IPS-18c (cell line): Measurements from ENCODE around the gene SLC27A5.
"Not testable (repeated sequence)": the region's sequence is repeated elsewhere in the genome, so short reads cannot be mapped to it uniquely, and the experiment has no call there.

Source experiments
- H3K4me3 ChIP-seq: 2 replicates; pipeline ENCODE4 v1.7.0; 2013; ENCODE audit warnings: low read depth, mild to moderate bottlenecking, low read length, moderate library complexity; ENCODE audit not compliant: insufficient read depth
- H3K9me3 ChIP-seq: one replicate; pipeline ENCODE4 v1.6.1; 2013; ENCODE audit warnings: mild to moderate bottlenecking, low read length, moderate library complexity; ENCODE audit not compliant: control insufficient read depth, insufficient read depth

SLC27A5 gene

DNA sequence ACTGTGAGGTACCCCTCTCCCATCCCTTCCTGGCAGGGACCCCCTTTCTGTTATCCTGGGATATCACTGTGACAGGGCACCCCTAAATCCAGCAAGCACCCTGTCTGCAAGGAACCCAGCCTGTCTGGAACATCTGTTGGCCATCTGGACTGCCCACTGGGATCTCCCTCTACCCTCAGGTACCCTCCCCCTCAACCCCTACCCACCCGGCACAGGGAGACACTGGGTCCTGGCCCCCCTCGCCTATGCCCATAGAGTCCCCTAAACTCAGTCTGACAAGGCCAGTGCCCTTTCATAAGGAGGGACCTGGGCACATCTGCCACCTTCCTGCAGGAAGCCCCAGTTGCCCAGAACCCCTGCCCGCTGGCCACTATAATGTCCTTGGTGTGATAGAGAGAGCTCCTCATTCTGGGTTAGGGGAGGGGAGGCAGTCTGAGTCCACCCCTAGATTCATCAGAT is 2.8 kb upstream of the SLC27A5 start:
- Histone ChIP-seq H3K9me3 (peaks cover 3% of the 10 kb centered on the region), H3K4me3 (peak overlapping the region; percentile 45)

DNA sequence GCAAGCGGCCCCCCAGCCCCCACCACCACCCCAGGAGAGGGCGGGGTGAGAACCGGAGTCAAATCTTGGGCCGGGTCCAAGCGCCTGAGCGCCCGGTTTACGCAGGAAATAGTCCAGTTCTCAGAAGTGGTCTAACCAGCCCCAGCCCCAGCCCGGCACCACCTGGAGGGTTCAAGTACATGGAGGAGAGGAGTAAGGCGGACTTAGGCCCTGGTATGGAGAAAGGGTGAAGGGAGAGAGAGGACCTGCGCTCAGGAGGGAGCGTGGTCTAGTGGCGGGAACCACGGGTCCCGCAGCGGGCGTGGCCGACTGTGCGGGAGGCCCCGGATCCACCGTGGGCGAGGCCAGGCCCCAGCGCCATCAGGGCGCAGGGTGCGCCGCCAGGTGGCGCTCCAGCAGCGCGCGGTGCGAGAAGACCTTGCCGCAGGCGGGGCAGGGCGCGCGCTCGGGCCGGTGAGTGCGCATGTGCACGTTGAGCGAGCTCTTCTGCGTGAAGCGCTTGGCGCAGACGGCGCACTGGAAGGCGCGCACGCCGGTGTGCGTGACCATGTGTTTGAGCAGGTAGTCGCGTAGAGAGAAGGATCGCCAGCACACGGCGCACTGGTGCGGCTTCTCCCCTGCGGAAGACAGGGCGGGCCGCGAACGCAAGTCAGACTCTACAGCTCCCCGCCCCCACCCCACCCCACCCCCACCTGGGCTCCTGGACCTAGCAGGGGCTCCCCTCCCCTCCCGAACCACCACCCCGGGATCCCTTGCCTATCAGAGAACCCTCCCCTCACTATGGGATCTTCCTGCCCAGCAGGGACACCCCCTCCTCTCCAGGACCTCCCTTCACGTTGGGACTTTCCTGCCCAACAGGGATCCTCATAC is 2.1 kb upstream of the SLC27A5 start:
- peak overlapping the region; percentile 45 for H3K4me3 ChIP-seq

DNA sequence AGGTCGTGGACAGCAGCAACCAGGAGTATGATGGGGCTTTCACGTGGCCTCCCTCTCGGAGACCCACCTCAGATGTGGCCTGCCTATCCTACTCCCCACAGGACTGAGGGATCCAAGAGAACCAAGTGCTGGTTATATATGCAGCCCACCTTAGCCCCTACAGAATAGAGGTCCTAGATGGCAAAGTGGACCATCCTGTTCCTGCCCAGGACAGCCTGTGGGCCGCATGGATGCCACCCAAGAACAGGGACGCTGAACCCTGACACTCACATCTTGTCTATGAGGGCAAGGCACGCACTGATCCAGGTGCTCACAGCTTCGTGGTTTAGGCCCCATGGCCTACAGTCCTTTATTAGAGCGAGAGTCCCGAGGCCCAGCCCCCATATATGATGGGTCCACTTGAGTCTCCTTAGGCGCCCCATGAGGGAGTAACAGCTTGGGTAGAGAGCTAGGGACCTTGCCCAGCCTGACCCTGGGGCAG is 1.5 kb upstream of the SLC27A5 start:
- no peaks in the 10 kb centered on the region for H3K9me3 ChIP-seq
- H3K4me3 ChIP-seq = no peak overlapping the region; the same call in 1 of the 2 replicates

More for the DNA sequence above, 2.1 kb upstream of the SLC27A5 start:
- H3K9me3 ChIP-seq = peaks cover under 1% of the 10 kb centered on the region

DNA sequence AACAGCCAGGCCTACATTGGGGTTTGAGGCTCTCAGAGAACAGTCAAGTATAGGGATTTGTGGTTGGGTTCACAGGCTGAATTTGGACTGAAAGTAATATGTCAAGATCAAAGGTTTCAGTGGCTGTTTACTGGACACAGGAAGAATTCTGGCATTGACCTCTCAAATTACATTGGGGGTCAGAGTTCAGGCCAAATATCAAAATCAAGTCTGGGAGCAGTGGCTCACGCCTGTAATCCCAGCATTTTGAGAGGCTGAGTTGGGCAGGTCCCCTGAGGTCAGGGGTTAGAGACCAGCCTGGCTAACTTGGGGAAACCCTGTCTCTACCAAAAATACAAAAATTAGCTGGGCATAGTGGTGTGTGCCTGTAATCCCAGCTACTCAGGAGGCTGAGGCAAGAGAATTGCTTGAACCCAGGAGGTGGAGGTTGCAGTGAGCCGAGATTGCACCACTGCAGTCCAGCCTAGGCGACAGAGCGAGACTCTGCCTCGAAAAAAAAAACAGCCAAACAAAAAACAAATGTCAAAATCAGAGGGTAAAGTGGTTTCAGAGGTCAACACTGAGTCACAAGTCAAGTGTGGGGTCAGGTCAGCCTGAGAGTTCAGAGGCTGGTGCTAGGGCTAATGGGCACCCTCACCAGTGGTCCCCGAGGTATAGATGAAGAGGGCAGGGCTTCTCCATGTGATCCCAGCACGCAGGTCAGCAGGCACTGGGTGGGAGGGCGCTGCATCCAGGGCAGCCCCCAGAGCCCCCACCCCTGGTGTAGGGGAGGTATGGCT is 1.5 kb downstream of the SLC27A5 start:
- no peak overlapping the region for H3K4me3 ChIP-seq
- H3K9me3 ChIP-seq = no peaks in the 10 kb centered on the region

DNA sequence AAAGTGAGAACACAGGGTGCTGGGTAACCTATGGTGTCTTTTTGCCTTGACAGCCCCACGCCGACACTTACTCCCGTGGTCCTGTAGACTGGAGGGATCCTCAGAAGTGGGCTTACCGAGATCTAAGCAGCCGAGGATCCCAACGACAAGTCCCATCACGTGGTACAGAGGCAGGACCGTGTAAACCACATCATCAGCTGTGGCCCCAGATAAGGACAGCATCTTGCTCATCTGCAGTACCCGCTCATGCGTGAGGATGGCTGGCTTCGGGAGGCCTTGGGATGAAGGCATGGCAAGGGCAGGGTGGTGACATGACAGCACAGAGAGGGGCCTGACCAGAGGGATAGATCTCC is 2.1 kb downstream of the SLC27A5 start:
- H3K9me3 ChIP-seq = no peaks in the 10 kb centered on the region
- no peak overlapping the region for H3K4me3 ChIP-seq

DNA sequence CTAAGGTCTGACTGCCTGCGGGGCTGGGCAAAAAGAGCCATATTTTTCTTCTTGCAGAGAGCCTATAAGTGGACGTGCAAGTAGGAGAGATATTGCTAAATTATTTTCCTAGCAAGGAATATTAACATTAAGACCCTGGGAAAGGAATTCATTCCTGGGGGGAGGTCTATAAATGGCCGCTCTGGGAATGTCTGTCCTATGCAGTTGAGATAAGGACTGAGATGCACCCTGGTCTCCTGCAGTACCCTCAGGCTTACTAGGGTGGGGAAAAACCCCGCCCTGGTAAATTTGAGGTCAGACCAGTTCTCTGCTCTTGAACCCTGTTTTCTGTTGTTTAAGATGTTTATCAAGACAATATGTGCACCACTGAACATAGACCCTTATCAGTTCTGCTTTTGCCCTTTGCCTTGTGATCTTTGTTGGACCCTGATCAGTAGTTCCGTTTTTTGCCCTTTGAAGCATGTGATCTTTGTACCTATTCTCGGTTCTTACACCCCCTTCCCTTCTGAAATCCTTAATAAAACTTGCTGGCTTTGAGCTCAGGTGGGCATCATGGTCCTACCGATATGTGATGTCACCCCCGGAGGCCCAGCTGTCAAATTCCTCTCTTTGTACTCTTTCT is 4.1 kb downstream of the SLC27A5 start:
- not testable (repeated sequence) for H3K4me3 ChIP-seq, H3K9me3 ChIP-seq

DNA sequence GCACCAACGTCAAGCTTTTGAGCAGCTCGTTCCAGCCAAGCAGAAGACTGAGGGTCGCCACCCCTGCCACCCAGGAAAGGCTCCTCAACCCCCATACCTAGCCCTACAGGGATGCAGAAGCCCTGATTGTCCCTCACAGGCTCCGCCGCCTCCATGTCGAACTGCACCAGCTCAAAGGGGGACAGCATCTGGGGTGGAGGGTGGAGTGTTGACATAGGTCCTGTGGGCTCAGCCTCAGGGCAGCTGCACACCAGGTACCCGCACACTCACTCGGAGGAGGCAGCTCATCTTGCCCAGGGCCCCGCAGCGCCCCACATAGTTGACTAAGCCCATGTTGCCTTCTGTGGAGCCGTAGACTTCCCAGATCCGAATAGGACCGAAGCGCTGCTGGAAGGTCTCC is 11.6 kb downstream of the SLC27A5 start:
- Histone ChIP-seq H3K4me3 (peak overlapping the region; percentile 76), H3K9me3 (no peaks in the 10 kb centered on the region)

DNA sequence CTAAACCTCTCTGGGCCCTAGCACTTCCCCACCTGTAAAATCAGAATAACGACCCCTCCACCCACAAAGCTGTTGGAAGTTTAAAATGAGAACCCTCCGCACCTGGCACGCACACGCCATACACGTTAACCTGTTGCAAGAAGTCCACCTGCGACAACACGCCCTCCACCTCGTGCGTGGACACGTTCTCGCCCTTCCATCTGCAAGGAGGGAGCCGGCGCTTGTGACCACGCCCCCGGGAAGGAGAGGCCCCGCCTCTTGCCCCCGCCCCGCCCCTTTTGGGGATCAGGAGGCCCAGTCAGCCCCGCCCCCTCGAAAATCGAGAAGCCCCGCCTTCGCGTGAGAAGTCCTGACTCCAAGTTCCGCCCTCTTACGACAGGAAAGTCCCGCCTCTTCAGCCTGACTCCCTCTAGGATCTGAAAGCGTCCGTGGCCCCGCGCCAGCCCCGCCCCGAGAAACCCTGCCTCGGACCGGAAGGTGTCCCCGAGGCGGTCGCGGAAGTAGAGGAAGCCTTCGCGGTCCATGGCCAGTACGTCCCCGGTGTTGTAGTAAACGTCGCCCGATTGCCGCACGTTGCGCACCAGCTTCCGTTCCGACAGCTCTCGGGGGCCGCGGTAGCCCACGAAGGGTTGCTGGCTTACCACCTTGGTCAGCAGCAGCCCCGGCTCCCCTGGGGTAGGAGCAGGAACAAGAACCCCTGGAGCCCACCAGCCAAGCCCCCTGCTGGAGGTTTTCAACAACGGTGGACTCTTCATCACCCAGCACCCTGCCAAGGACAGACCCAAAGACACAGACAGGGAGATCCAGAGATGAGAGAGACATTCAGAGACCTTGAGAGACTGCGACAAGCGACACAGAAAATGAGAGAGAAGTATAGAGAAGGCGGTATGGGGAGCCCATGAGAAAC is 12.5 kb downstream of the SLC27A5 start:
- H3K9me3 ChIP-seq = no peaks in the 10 kb centered on the region

DNA sequence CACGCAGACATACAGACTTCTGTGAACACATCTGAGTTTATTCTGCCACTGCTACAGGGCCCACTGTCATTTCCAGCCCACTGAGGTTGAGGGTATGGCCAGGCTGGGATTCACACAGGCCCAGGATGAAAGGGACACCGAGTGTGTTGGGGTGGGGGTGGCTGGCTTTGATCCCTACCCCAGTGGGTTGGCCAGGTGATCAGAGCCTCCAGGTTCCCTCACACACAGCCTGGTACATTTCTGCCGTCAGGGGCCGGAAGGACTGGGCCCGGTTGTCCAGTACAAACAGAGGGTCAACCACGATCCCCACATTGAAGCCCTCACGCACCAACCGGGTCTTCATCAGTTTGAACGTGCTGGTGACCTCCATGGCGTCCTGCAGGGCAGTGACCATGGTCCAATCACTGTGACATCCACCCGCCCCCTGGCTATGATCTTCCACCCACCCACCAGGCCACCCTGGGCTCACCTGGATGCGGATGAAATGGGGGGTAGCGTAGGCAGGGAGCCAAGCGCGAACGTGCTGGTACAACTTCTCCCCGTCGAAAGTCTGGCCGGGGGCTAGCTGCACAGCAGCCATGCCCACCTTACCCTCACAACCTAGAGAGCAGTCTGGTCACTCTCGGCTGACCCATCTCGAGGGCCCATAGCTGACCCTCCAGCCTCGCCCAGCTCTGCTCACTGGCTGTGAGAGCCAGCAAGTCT is 13.3 kb downstream of the SLC27A5 start:
- peak overlapping the region; percentile 80 for H3K4me3 ChIP-seq

More for the DNA sequence above, 12.5 kb downstream of the SLC27A5 start:
- H3K4me3 ChIP-seq = peak overlapping the region; percentile 80

DNA sequence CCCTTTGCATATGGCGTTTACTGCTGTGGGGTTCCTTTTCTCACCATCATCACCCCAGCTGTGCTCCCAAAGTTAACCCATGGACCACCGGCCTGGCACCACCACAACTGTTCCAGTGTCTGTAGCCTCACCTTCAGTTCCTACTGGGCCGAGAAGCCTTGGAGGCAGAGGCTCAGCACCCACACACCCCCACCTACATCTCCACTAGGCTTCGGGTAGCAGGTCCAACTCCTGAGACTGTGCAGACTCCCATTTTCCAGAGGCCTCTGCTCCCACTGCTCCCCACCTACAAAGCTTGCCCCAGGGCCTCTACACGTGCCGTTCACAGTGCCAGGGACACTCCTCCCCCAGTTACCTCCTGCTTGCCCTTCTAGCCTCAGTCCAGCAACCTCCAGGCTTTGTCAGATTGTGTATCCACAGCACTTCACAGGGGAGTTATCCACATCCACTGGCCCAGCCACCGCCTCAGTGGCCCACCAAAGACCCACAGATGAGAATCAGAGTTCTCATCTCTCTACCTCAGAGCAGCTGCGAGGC is 14.1 kb downstream of the SLC27A5 start:
- Histone ChIP-seq H3K4me3 (no peak overlapping the region), H3K9me3 (no peaks in the 10 kb centered on the region)

More for the DNA sequence above, 13.3 kb downstream of the SLC27A5 start:
- no peaks in the 10 kb centered on the region for H3K9me3 ChIP-seq

DNA sequence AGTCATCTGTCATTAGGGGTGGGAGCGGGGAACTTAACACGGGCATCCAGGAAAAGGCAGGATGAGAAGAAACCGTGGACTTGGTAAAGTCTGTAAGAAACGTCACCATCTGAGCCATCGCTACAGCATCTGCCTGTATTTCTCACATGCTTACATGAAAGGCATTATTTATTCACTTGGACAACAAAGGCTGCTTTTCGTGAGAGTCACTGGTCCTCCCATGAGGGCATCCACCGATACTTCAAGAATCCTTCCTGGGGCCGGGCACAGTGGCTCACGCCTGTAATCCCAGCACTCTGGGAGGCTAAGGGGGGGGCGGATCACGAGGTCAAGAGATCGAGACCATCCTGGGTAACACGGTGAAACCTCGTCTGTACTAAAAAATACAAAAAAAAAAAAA is 19.5 kb downstream of the SLC27A5 start:
- Histone ChIP-seq H3K9me3 (peaks cover 4% of the 10 kb centered on the region), H3K4me3 (no peak overlapping the region)

DNA sequence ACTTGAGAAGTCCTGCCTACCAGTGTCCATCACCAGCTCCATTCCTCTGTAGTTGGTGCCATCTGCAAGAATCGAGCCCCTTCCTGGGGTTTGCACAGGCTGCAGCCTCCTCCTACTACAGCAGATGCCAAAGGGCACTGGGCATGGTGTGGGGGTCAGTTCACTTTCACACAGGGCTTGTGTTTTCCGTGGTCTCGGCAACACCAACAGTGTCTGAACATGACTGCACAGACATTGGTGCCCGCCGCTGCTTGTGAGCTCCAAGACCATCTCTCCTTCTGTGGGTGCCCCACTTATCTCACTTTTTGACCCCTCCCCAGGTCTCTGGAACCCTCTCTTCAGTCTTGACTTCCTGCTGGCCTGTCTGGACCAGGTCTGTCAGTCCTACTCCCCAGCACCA is 20.4 kb downstream of the SLC27A5 start:
- H3K4me3 ChIP-seq = no peak overlapping the region
- H3K9me3 ChIP-seq = peaks cover 4% of the 10 kb centered on the region

DNA sequence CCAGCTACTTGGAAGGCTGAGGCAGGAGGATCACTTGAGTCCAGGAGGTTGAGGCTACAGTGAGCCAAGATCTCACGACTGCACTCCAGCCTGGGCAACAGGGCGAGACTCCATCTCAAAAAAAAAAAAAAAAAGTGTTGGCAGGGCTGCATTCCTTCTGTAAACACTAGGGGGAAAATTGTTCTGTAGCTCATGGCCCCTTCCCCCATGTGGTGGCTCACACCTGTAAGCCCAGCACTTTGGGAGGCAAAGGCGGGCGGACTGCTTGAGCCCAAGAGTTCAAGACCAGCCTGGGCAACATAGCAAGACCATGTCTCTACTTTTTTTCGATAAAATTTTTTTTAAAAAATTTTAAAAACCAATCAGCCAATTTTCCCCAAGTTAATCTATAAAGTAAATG is 27.4 kb downstream of the SLC27A5 start:
- H3K4me3 ChIP-seq = not testable (repeated sequence)

DNA sequence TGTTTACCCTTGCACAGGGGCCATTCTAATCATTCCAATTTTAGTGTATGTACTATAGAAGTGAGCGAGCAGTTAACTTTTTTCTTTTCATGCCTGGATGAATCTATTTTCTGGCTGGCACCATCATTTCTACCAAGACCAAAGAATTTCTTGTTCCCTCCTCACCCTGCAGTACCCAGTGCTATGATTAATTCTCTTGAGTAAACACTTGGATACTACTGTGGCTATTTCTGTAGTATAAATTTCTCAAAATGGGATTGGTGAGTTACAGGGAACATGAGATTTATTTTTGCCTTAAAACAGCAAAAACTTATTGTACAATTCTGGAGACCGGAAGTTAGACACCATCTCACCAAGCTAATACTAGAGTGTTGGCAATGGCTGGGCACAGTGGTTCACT is 28.0 kb downstream of the SLC27A5 start:
- Histone ChIP-seq H3K4me3 (no peak overlapping the region), H3K9me3 (no peaks in the 10 kb centered on the region)

More for the DNA sequence above, 27.4 kb downstream of the SLC27A5 start:
- H3K9me3 ChIP-seq = not testable (repeated sequence)

DNA sequence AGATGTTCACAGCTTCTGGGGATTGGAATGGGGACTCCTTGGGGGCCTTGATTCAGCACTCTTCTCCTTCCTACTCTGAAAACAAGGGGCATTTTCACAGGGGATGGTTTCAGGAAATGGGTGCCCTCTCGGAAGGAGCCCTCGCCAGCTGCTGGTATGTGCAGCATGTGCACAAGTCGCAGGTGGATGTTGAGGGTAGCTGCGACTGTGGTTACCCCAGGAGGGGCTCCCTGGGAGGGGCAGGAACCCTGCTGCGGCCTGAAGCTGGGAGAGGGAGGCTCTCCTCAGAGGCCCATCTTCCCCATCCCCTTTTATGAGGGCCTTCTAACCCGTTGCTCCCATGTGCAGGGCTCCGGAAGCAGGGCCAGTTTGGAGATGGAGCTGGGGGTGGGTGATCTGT is 29.4 kb downstream of the SLC27A5 start:
- Histone ChIP-seq H3K4me3 (no peak overlapping the region), H3K9me3 (no peaks in the 10 kb centered on the region)

DNA sequence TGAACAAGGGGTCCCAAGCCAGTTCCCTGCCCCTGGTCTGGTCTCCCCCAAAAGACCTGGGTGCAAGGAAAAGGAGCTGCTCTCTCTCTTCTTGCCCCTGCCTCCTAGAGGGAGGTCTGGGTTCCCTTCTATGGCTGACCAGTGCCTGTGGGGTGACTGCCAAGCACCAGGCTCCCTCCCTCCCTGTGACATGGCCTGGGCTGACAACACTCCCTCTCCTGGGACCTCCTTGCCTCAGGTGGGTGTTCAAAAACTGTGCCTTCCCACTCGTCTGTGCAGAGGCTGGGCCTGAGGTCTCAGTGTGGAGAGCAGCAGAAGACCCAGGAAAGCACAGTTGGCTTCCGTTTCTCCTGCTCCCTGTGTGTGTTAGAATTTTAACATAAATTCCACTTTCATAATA is 31.0 kb downstream of the SLC27A5 start:
- H3K9me3 ChIP-seq = no peaks in the 10 kb centered on the region
- no peak overlapping the region for H3K4me3 ChIP-seq
